ENCODE data around the gene HOXB9. TPM values are rescaled to one million over a fixed set of nuclear protein-coding genes. Genes with fewer than 3 reads are reported as not detected.

The HOXB9 gene
- total and polyA plus RNA-seq, 9 of the 15 experiments (the other 6 are each of a cell fraction or from before 2014, with no cell fraction given): 3.1 to 196 (median 77.6) TPM

GRCh38 chr17:48663134-48663924 lies 37.2 kb upstream of the HOXB9 start:
- Histone ChIP-seq H3K9ac (ENCODE audit: insufficient read depth in 1 of 2, low read depth in 2 of 2, low read length in 2 of 2) (no peak overlapping the region), H2AFZ (ENCODE audit: low read depth, low read length) (no peak overlapping the region), H3K27me3 (ENCODE audit: control insufficient read depth in 2 of 2, insufficient read depth in 2 of 2, low read length in 2 of 2) (no peaks in the 10 kb centered on the region), H3K36me3 (ENCODE audit: control insufficient read depth, insufficient read depth, low read length) (no peaks in the 10 kb centered on the region), H3K27ac (ENCODE audit: extremely low read depth, low read depth, low read length) (no peak overlapping the region), H4K20me1 (replicated peaks; ENCODE audit: control insufficient read depth, insufficient read depth, low read length) (no peaks in the 10 kb centered on the region), H3K9me1 (ENCODE audit: control insufficient read depth, insufficient read depth, low read length) (no peaks in the 10 kb centered on the region), H3K4me1 (replicated peaks in 1 of 2; ENCODE audit: control insufficient read depth in 2 of 2, insufficient read depth in 2 of 2, low read length in 2 of 2) (no peaks in the 10 kb centered on the region), H3K4me3 (no peak overlapping the region), H3K79me2 (ENCODE audit: control insufficient read depth, insufficient read depth, low read length) (no peaks in the 10 kb centered on the region), H3K9me3 (replicated peaks; ENCODE audit: control insufficient read depth, insufficient read depth, low read depth, low read length) (no peaks in the 10 kb centered on the region), H3K4me2 (ENCODE audit: insufficient read depth, low read length) (no peak overlapping the region)
- ATAC-seq (peak; percentile 91), DNase-seq (ENCODE audit: extremely low read depth in 1 of 4, low spot score in 3 of 4) (peak in 1 of 4 experiments; percentile 31), FAIRE-seq (peak; percentile 72)
- in situ Hi-C loops (cut with MboI): no loop called here
- WGBS (ENCODE audit: insufficient coverage, low coverage, missing lambda C conversion rate): 25% methylated on average over 8 of the region's 8 CpGs
- POLR2A ChIA-PET: interaction anchor here (1.0 to 4.1 kb wide), 4 partner anchors 8 to 54 kb away, joined by 3 to 16 read pairs (median 4); no protein-coding TSS in a partner anchor
- CTCF ChIA-PET (ENCODE audit: low intra/inter-chr PET ratio): no interaction called here
- BruUV-seq (replicated peaks): no TSS peak
- intact Hi-C loops (cut with micrococcal nuclease): no loop called here
- TF ChIP-seq, protein P1, sequence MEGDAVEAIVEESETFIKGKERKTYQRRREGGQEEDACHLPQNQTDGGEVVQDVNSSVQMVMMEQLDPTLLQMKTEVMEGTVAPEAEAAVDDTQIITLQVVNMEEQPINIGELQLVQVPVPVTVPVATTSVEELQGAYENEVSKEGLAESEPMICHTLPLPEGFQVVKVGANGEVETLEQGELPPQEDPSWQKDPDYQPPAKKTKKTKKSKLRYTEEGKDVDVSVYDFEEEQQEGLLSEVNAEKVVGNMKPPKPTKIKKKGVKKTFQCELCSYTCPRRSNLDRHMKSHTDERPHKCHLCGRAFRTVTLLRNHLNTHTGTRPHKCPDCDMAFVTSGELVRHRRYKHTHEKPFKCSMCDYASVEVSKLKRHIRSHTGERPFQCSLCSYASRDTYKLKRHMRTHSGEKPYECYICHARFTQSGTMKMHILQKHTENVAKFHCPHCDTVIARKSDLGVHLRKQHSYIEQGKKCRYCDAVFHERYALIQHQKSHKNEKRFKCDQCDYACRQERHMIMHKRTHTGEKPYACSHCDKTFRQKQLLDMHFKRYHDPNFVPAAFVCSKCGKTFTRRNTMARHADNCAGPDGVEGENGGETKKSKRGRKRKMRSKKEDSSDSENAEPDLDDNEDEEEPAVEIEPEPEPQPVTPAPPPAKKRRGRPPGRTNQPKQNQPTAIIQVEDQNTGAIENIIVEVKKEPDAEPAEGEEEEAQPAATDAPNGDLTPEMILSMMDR (IDR thresholded peaks at IDR 0.05 in 2 of 3, conservative IDR thresholded peaks at IDR 0.05 in 1 of 3; ENCODE audit: insufficient read depth in 2 of 3, low read depth in 1 of 3, low read length in 3 of 3): peak; percentile 41 to 61 (median 45); a peak in 4 of 6 replicates
- TF ChIP-seq SPI1 (IDR thresholded peaks at IDR 0.05; ENCODE audit: borderline replicate concordance, low read depth, low read length) (peak; percentile 16; the same call in 1 of the 2 replicates), ZBTB1 (CRISPR knock-in tag; IDR thresholded peaks at IDR 0.05; ENCODE audit: borderline replicate concordance, low read depth) (no peak), PTTG1 (tag; IDR thresholded peaks at IDR 0.05; ENCODE audit: low read depth) (no peak), STAT5B (CRISPR knock-in tag; IDR thresholded peaks at IDR 0.05) (no peak), ZNF212 (CRISPR knock-in tag; IDR thresholded peaks at IDR 0.05) (no peak), MYC (IDR thresholded peaks at IDR 0.05; ENCODE audit: low read depth, low read length) (0 out of 2 replicates have a peak, but pooled peaks have one; percentile 12), MYC (CRISPR knock-in tag; IDR thresholded peaks at IDR 0.05; ENCODE audit: borderline replicate concordance, low read depth) (no peak)
- TF ChIP-seq, protein P2, sequence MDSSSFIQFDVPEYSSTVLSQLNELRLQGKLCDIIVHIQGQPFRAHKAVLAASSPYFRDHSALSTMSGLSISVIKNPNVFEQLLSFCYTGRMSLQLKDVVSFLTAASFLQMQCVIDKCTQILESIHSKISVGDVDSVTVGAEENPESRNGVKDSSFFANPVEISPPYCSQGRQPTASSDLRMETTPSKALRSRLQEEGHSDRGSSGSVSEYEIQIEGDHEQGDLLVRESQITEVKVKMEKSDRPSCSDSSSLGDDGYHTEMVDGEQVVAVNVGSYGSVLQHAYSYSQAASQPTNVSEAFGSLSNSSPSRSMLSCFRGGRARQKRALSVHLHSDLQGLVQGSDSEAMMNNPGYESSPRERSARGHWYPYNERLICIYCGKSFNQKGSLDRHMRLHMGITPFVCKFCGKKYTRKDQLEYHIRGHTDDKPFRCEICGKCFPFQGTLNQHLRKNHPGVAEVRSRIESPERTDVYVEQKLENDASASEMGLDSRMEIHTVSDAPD (CRISPR knock-in tag; IDR thresholded peaks at IDR 0.05): no peak

All from K562 (cell line).